Left renal cortex interstitium (tissue), 4 donors: ENCODE results near the gene CCDC171. TPM values are rescaled to one million over a fixed set of nuclear protein-coding genes. Genes with fewer than 3 reads are reported as not detected.

ENCODE experiments used
- DNase-seq, 4 donors: peaks; one replicate each; pipeline ENCODE4 v3.0.0-alpha.2; 2013; ENCODE audit warnings: low read depth in 4 of 4, low spot score in 2 of 4, missing footprints in 1 of 4
- polyA plus RNA-seq, 4 donors: library from polyadenylated mRNA; unstranded; fragments of 120-200 nt; gene quantifications; one replicate each; pipeline ENCODE4 v1.2.1, GENCODE V29; 2013; ENCODE audit not compliant: insufficient read length in 4 of 4

Gene CCDC171
- polyA plus RNA-seq, 4 donors, result 4.3 to 6.6 (median 5.4) TPM

- no peak for DNase-seq
Measured at GRCh38 chr9:15966471-15966870, 413.6 kb downstream of the CCDC171 start.

- DNase-seq, result no peak
Measured at GRCh38 chr9:15967068-15967467, 414.2 kb downstream of the CCDC171 start.

DNA sequence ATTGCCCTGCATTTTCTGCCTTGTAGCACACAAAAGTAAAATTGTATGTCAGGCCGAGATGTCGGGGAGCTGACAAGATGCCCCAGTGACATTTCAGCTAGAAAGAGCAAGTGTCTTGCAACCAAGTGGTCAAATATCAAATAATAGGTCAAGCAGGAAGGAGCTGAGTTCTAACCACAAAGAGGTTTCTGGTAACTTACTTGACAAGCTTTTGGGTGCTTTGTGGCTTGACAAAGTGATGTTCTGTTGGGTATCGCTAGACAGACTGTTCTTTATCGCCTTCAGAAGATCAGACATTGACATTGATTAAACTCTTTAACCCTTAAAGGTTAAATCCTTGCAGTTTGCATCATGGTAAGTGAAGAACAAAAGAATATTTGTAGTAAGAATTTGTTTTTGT is 419.9 kb downstream of the CCDC171 start:
- no peak for DNase-seq

GRCh38 chr9:15975101-15975778 is 422.4 kb downstream of the CCDC171 start:
- DNase-seq, result no peak

DNA sequence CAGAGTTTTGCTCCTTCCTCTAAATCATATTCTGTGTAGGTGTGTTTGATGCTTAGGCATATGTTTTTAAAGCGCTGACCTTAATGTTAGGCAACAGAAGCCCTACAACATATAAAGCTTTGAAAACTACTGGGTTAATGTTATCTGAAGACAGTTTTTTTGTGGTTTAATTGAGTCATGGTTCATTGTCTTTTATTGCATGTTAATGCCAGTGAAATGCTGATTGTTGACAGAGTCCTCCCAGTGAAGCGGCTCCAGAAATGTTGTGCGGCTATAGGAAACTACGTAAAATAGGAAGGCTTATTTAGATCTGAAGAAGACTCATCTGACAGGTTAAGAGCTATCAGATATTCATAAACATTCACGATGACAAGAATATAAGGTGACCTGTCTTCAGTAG is 424.6 kb downstream of the CCDC171 start:
- no peak for DNase-seq

- DNase-seq, result no peak
Measured at GRCh38 chr9:15982182-15982581, 429.3 kb downstream of the CCDC171 start.

GRCh38 chr9:15999422-16000339 is 446.8 kb downstream of the CCDC171 start:
- DNase-seq, result no peak

- no peak for DNase-seq
Measured at GRCh38 chr9:16000811-16001210, 448.0 kb downstream of the CCDC171 start.

- no peak for DNase-seq
Measured at GRCh38 chr9:16001856-16002255, 449.0 kb downstream of the CCDC171 start.

GRCh38 chr9:16002816-16003215 is 450.0 kb downstream of the CCDC171 start:
- no peak for DNase-seq

DNA sequence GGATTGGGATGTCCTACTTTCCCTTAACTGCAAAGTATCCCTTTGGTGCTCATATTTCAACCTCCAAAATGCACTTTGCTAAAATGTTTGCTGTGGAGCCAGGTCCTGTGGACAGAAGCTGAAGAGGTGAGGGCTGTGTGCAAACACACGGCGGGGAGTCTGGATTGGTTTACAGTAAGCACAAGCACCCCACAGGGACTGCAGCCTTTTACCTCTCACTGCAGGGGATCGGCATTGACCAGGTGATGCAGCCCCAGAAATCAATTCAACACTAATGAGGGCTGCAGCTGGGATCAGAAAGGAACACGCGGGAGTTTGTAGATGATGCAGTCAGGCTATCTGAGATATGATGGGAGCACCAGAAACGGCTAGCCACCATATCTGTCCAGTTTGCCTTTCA is 450.9 kb downstream of the CCDC171 start:
- no peak for DNase-seq

DNA sequence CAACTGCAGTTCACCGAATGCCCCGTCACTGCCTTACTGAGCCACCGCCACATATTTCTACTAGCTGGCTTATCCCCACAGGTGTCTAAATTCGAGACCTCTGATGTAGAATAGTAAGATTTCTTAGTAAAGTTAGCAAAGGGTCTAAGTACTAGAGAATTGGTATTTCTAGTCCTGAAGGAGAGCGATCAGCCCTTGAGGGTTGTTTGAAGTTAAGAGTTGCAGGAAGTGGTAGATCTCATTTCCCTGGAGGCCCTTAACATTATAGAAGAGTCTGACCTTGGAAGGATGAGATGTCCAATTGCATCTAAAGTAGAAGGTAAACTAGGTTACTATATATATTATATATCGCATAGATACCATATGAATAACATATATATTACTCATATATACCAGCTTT is 451.8 kb downstream of the CCDC171 start:
- no peak for DNase-seq

DNA sequence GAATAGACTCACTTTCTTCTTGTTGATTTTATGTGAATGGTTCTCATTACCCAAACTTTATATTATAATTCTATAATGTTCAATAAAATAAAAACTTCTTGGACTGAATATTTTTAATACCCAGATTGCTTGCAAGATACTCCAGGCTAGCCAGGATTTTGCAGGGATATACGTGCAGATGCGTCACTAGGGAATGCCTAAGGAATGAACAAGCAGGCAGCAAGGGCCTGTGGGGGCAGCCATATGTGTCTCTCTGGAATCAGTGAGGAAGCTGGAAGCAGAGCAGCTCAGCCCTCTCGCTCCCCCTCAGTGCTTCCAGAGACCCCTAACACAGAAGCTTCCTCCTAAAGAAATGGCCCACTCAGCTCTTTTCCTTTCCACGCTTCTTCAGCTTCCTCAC is 457.4 kb downstream of the CCDC171 start:
- DNase-seq, result no peak

GRCh38 chr9:16012621-16013020 is 459.8 kb downstream of the CCDC171 start:
- no peak for DNase-seq

DNA sequence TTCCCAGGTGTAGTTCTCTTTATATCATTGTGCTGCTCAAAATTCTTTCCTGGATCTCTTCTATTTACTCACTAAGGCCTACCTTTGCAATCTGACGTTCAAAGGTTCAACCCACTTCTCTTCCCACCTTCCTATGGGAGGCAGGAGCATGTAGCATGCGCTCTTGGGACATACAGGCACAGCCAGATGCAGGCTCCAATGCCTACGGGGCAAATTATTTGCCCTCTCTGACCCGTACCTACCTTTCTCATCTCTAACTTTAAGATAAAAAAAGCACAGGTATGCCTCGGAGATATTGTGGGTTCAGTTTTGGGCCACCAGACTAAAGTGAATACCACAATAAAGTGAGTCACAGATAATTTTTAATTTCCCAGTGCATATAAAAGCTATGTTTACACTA is 460.5 kb downstream of the CCDC171 start:
- no peak for DNase-seq

- DNase-seq, result no peak
Measured at GRCh38 chr9:16013826-16014225, 461.0 kb downstream of the CCDC171 start.

- no peak for DNase-seq
Measured at GRCh38 chr9:16022228-16022627, 469.4 kb downstream of the CCDC171 start.

- no peak for DNase-seq
Measured at GRCh38 chr9:16023446-16023845, 470.6 kb downstream of the CCDC171 start.
